GM13977 (cell line): ENCODE results near the gene TRAFD1.
"Not testable (repeated sequence)": the region's sequence is repeated elsewhere in the genome, so short reads cannot be mapped to it uniquely, and the experiment has no call there.

ENCODE experiments used
- DNase-seq: peaks from one replicate; pipeline ENCODE4 v3.0.0; 2012; ENCODE audit warnings: low spot score
- CTCF ChIP-seq: IDR thresholded peaks from 2 replicates; pipeline ENCODE4 v1.5.1; 2012; ENCODE audit warnings: mild to moderate bottlenecking, control low read depth; ENCODE audit not compliant: insufficient read depth; ENCODE audit errors: extremely low read depth, missing control alignments
- in situ Hi-C: fragments of 300-500 bp; cut with MboI; formaldehyde crosslinking; loops from one replicate; pipeline ENCODE4 v1.12.0; 2022; ENCODE audit warnings: low sequenced_read_pairs, low pct_unique_long_range_greater_than_20kb, mixed read lengths, inconsistent platforms; ENCODE audit not compliant: unreplicated experiment

TRAFD1 gene

GRCh38 chr12:112148031-112148513, 22.7 kb downstream of the TRAFD1 start:
- no peak for TF ChIP-seq CTCF
- in situ Hi-C loops: no loop called here
- no peak for DNase-seq

GRCh38 chr12:112149596-112149995, 24.2 kb downstream of the TRAFD1 start:
- TF ChIP-seq CTCF: no peak
- in situ Hi-C loops: no loop called here
- DNase-seq: no peak

GRCh38 chr12:112151766-112152541, 26.6 kb downstream of the TRAFD1 start:
- no peak for TF ChIP-seq CTCF
- no peak for DNase-seq
- in situ Hi-C loops: loop anchor here (25.0 kb wide), 1 partner anchor 215 kb away; no protein-coding TSS in a partner anchor

GRCh38 chr12:112153181-112153892, 28.0 kb downstream of the TRAFD1 start:
- no peak for TF ChIP-seq CTCF
- DNase-seq: no peak
- in situ Hi-C loops: loop anchor here (25.0 kb wide), 1 partner anchor 216 kb away; no protein-coding TSS in a partner anchor

GRCh38 chr12:112153893-112154219, 28.5 kb downstream of the TRAFD1 start:
- TF ChIP-seq CTCF: no peak
- no peak for DNase-seq
- in situ Hi-C loops: loop anchor here (25.0 kb wide), 1 partner anchor 217 kb away; no protein-coding TSS in a partner anchor

GRCh38 chr12:112158461-112159145, 33.2 kb downstream of the TRAFD1 start:
- not testable (repeated sequence) for DNase-seq
- in situ Hi-C loops: loop anchor here (25.0 kb wide), 1 partner anchor 221 kb away; no protein-coding TSS in a partner anchor
